A549 (cell line): ENCODE data around the gene CDA. TPM values are rescaled to one million over a fixed set of nuclear protein-coding genes. Genes with fewer than 3 reads are reported as not detected.
A peak's percentile ranks its signal among the peaks of the same experiment; 100 is the strongest.

Experiments used
- ATAC-seq, 2 experiments: fragments of 200-7000 bp in 1 of 2; fragments of >200 bp in 1 of 2; cut with Nextera tagmentation in 1 of 2; cut with Tn5 transposase in 1 of 2; 3 replicates each; pipeline versions ENCODE4 v1.8.0 to v1.9.1; 2018 to 2020; ENCODE audit warnings: mild to moderate bottlenecking in 1 of 2, moderate library complexity in 1 of 2
- CTCF ChIA-PET: fragments of 300-600 bp; sonication (Branson Sonifier 250); formaldehyde crosslinking; extraction: SDS; loops from one replicate; lab custom pipeline; 2021; ENCODE audit warnings: antibody characterized with exemption, inconsistent platforms; lab: Yijun Ruan, JAX
- POLR2A ChIA-PET: fragments of 350-600 bp; formaldehyde crosslinking; extraction: SDS; loops from one replicate; lab custom pipeline; 2021; ENCODE audit warnings: antibody characterized with exemption, inconsistent platforms; lab: Yijun Ruan, JAX
- DNase-seq, 2 experiments: peaks; one replicate each; pipeline versions ENCODE4 v3.0.0 to v3.0.0-alpha.2; 2011 to 2016; ENCODE audit warnings: low read depth in 1 of 2, low spot score in 1 of 2
- FAIRE-seq: peaks from 2 replicates; lab custom pipeline; 2011; peaks lifted over from hg19 to GRCh38; lab: Jason Lieb, UNC
- H3K27ac ChIP-seq, 2 experiments: fragments of >200 bp; sonication (Bioruptor Twin); formaldehyde crosslinking; 3 replicates each; pipeline ENCODE4 v1.5.1; 2016 to 2017
- H3K4me1 ChIP-seq: fragments of >200 bp; sonication (Bioruptor Twin); formaldehyde crosslinking; 3 replicates; pipeline ENCODE4 v1.6.1; 2016
- H3K4me2 ChIP-seq: fragments of >200 bp; sonication (Bioruptor Twin); formaldehyde crosslinking; 3 replicates; pipeline ENCODE4 v1.6.1; 2016
- H3K4me3 ChIP-seq: fragments of >200 bp; sonication (Bioruptor Twin); formaldehyde crosslinking; 3 replicates; pipeline ENCODE4 v1.5.1; 2016
- H3K9me3 ChIP-seq: fragments of >200 bp; sonication (Bioruptor Twin); formaldehyde crosslinking; 3 replicates; pipeline ENCODE4 v1.6.1; 2016
- FOXS1 ChIP-seq: fragments of 250-450 bp; sonication (Bioruptor Pico); IDR thresholded peaks from 2 replicates; pipeline ENCODE4 v1.5.0; 2020; ENCODE audit warnings: mild to moderate bottlenecking, moderate library complexity
- HDAC2 ChIP-seq: fragments of 200-600 bp; sonication (generic); IDR thresholded peaks from 2 replicates; pipeline ENCODE4 v1.6.1; 2016
- HES2 ChIP-seq: fragments of >200 bp; sonication (Bioruptor Twin); formaldehyde crosslinking; IDR thresholded peaks from 2 replicates; pipeline ENCODE4 v1.6.1; 2016
- JUNB ChIP-seq: fragments of >200 bp; sonication (Bioruptor Twin); formaldehyde crosslinking; IDR thresholded peaks from 2 replicates; pipeline ENCODE4 v1.6.1; 2016
- KDM1A ChIP-seq: fragments of 200-600 bp; sonication (generic); IDR thresholded peaks from 2 replicates; pipeline ENCODE4 v1.6.1; 2016; ENCODE audit warnings: low read depth, mild to moderate bottlenecking
- MAZ ChIP-seq: fragments of 150-350 bp; IDR thresholded peaks from 2 replicates; pipeline ENCODE4 v1.6.1; 2014; ENCODE audit warnings: antibody characterized with exemption, low read depth, low read length, borderline replicate concordance
- MYC ChIP-seq: IDR thresholded peaks from 2 replicates; pipeline ENCODE4 v1.6.1; 2012; ENCODE audit warnings: mild to moderate bottlenecking, inconsistent platforms, low read length, improper control_type of control experiment, borderline replicate concordance
- PHF8 ChIP-seq: fragments of 200-600 bp; sonication (generic); IDR thresholded peaks from 2 replicates; pipeline ENCODE4 v1.6.1; 2016; ENCODE audit warnings: low read depth, mild to moderate bottlenecking, antibody characterized with exemption, moderate library complexity, borderline replicate concordance
- POLR2A ChIP-seq: IDR thresholded peaks from 2 replicates; pipeline ENCODE4 v1.6.1; 2012; ENCODE audit warnings: mild to moderate bottlenecking, low read length
- RAD21 ChIP-seq, 2 experiments: fragments of >200 bp in 1 of 2; sonication (Bioruptor Twin) in 1 of 2; formaldehyde crosslinking in 1 of 2; IDR thresholded peaks in 1 of 2; conservative IDR thresholded peaks in 1 of 2; 2 replicates in 1 of 2; 3 replicates in 1 of 2; pipeline ENCODE4 v1.6.1; 2012 to 2018; ENCODE audit warnings: inconsistent platforms in 1 of 2
- RCOR1 ChIP-seq: fragments of 150-350 bp; IDR thresholded peaks from 2 replicates; pipeline ENCODE4 v1.6.1; 2014; ENCODE audit warnings: antibody characterized with exemption, low read length, low read depth
- RFX5 ChIP-seq: fragments of 450-650 bp; IDR thresholded peaks from 2 replicates; pipeline ENCODE4 v1.7.1; 2014; ENCODE audit warnings: antibody characterized with exemption, mild to moderate bottlenecking, moderate library complexity
- RNF2 ChIP-seq: fragments of 200-600 bp; sonication (generic); IDR thresholded peaks from 2 replicates; pipeline ENCODE4 v1.6.1; 2016; ENCODE audit warnings: low read depth, mild to moderate bottlenecking, antibody characterized with exemption, moderate library complexity, borderline replicate concordance
- SMC3 ChIP-seq: fragments of >200 bp; sonication (Bioruptor Twin); formaldehyde crosslinking; IDR thresholded peaks from 3 replicates; pipeline ENCODE4 v1.6.1; 2018; ENCODE audit warnings: inconsistent platforms
- SREBF2 ChIP-seq: fragments of 450-650 bp; IDR thresholded peaks from 2 replicates; pipeline ENCODE4 v1.6.1; 2014; ENCODE audit warnings: mild to moderate bottlenecking, moderate library complexity
- ZC3H11A ChIP-seq: fragments of 450-650 bp; IDR thresholded peaks from 2 replicates; pipeline ENCODE4 v1.6.1; 2014; ENCODE audit warnings: antibody characterized with exemption, mild to moderate bottlenecking
- WGBS: methylation state at CpG from one replicate; pipeline ENCODE4 v1.1.6; 2017; ENCODE audit errors: missing lambda C conversion rate; 5-methylcytosine and 5-hydroxymethylcytosine counted together
- polyA plus RNA-seq, 4 experiments: library from polyadenylated mRNA; depleted of rRNA in 3 of 4; stranded (reverse); fragments of >200 nt; fragmentation: RNase III in 1 of 4; extraction: RNeasy Plus Mini Kit Qiagen cat#74134 plus additional on column Dnase treatment in 1 of 4; gene quantifications; 2 replicates in 3 of 4; 3 replicates in 1 of 4; pipeline ENCODE4 v1.2.3, GENCODE V29; 2011 to 2017
- TF ChIP-seq, protein P1 (sequence below): fragments of >200 bp; sonication (Bioruptor Twin); formaldehyde crosslinking; IDR thresholded peaks from 3 replicates; pipeline ENCODE4 v1.5.1; 2016
- TF ChIP-seq, protein P2 (sequence below): fragments of 250-450 bp; sonication (Bioruptor Pico); IDR thresholded peaks from 2 replicates; pipeline ENCODE4 v1.5.0; 2021; ENCODE audit warnings: mild to moderate bottlenecking, moderate library complexity, borderline replicate concordance
- TF ChIP-seq, protein P3 (sequence below): IDR thresholded peaks from 2 replicates; pipeline ENCODE4 v1.6.1; 2012; ENCODE audit warnings: low read depth, borderline replicate concordance
- TF ChIP-seq, protein P4 (sequence below): IDR thresholded peaks from 2 replicates; pipeline ENCODE4 v1.6.1; 2012

CDA gene
- polyA plus RNA-seq, 2 of the 4 experiments (the other 2 are of a cell fraction), result 11.2 to 44.6 TPM

- CTCF ChIA-PET, result interaction anchor here (0.8 to 8.6 kb wide), 16 partner anchors 8 to 146 kb away, joined by 3 to 101 read pairs (median 4); no protein-coding TSS in a partner anchor
- H3K4me3 ChIP-seq, result no peak overlapping the region
- H3K27ac ChIP-seq, result no peak overlapping the region
- peak; percentile 86 to 88 for TF ChIP-seq RAD21 (conservative IDR thresholded peaks at IDR 0.05 in 1 of 2, IDR thresholded peaks at IDR 0.05 in 1 of 2)
- no peak for TF ChIP-seq PHF8
- TF ChIP-seq, protein P1, sequence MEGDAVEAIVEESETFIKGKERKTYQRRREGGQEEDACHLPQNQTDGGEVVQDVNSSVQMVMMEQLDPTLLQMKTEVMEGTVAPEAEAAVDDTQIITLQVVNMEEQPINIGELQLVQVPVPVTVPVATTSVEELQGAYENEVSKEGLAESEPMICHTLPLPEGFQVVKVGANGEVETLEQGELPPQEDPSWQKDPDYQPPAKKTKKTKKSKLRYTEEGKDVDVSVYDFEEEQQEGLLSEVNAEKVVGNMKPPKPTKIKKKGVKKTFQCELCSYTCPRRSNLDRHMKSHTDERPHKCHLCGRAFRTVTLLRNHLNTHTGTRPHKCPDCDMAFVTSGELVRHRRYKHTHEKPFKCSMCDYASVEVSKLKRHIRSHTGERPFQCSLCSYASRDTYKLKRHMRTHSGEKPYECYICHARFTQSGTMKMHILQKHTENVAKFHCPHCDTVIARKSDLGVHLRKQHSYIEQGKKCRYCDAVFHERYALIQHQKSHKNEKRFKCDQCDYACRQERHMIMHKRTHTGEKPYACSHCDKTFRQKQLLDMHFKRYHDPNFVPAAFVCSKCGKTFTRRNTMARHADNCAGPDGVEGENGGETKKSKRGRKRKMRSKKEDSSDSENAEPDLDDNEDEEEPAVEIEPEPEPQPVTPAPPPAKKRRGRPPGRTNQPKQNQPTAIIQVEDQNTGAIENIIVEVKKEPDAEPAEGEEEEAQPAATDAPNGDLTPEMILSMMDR, result peak; percentile 83
- peak; percentile 86 for TF ChIP-seq SMC3
- TF ChIP-seq, all 56 proteins: peak for 3
- WGBS, result 14% methylated on average over 6 of the region's 6 CpGs
- Histone ChIP-seq H3K9me3 (no peaks in the 10 kb centered on the region), H3K4me1 (peaks cover 3% of the 10 kb centered on the region; the same call in 1 of the 3 replicates), H3K4me2 (no peak overlapping the region)
- no peak for FAIRE-seq
- POLR2A ChIA-PET, result no interaction called here
- DNase-seq, result peak; percentile 45 to 54
- ATAC-seq, result peak; percentile 83 to 85; a peak in 5 of 6 replicates
Measured at GRCh38 chr1:20640183-20640597, 51.3 kb downstream of the CDA start.

DNA sequence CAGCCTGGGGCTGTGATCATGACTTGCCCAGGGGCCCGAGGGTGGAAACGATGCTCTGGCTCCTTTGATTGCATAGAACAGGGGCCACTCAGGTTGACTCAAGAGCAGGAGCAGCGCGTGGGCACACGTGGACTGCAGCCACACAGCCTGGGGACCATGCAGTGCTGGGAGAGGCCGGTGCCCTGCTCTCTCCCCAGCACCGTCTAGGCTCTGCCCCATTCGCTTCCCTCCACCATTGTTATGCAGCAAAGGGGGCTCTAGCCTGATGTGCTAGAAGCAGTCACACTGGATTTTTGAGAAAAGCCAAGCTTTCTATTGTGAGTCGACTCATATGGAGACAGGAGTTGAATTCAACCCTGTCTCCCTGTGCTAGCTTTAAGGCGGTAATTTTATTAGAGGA, 53.1 kb downstream of the CDA start:
- CTCF ChIA-PET, result interaction anchor here (0.6 to 8.6 kb wide), 12 partner anchors 8 to 553 kb away, joined by 3 to 101 read pairs (median 5); partner anchors contain the start of gene CDA
- TF ChIP-seq SMC3 (no peak), RFX5 (no peak), MAZ (no peak), HES2 (no peak), RNF2 (no peak), JUNB (no peak), RCOR1 (no peak), ZC3H11A (no peak), MYC (no peak)
- TF ChIP-seq, protein P1, result no peak
- Histone ChIP-seq H3K4me2 (no peak overlapping the region), H3K27ac (no peak overlapping the region), H3K4me3 (no peak overlapping the region), H3K9me3 (no peaks in the 10 kb centered on the region), H3K4me1 (no peaks in the 10 kb centered on the region)
- no peak for FAIRE-seq
- DNase-seq, result no peak
- 77% methylated on average over 4 of the region's 10 CpGs for WGBS
- POLR2A ChIA-PET, result no interaction called here
- ATAC-seq, result no peak

DNA sequence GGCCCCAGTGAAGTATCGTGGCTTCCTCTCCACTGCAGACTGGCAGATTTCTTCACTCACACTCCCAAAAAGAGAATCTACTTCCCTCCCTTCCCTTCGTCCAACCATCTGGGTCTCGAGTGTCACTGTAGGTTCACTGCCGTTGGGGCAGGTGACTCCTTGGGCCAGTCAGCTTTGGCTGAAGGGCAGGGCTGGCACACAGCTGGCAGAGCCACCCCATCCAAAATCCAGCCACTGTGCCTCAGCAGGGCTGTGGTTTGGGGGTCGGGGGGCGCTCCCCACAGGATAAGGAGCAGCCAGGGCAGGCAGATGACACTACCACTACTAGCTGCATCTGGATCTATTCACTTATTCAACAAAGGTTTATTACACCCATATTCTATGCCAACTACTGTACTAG, 54.2 kb downstream of the CDA start:
- no peaks in the 10 kb centered on the region for H3K4me1 ChIP-seq
- FAIRE-seq, result no peak
- no peaks in the 10 kb centered on the region for H3K9me3 ChIP-seq
- no peak overlapping the region for H3K27ac ChIP-seq
- DNase-seq, result no peak
- H3K4me2 ChIP-seq, result no peak overlapping the region
- TF ChIP-seq SMC3, result no peak
- TF ChIP-seq, protein P2, sequence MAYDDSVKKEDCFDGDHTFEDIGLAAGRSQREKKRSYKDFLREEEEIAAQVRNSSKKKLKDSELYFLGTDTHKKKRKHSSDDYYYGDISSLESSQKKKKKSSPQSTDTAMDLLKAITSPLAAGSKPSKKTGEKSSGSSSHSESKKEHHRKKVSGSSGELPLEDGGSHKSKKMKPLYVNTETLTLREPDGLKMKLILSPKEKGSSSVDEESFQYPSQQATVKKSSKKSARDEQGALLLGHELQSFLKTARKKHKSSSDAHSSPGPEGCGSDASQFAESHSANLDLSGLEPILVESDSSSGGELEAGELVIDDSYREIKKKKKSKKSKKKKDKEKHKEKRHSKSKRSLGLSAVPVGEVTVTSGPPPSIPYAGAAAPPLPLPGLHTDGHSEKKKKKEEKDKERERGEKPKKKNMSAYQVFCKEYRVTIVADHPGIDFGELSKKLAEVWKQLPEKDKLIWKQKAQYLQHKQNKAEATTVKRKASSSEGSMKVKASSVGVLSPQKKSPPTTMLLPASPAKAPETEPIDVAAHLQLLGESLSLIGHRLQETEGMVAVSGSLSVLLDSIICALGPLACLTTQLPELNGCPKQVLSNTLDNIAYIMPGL (CRISPR knock-in tag), result no peak
- TF ChIP-seq, protein P3, sequence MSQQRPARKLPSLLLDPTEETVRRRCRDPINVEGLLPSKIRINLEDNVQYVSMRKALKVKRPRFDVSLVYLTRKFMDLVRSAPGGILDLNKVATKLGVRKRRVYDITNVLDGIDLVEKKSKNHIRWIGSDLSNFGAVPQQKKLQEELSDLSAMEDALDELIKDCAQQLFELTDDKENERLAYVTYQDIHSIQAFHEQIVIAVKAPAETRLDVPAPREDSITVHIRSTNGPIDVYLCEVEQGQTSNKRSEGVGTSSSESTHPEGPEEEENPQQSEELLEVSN, result no peak
- no peak for TF ChIP-seq FOXS1 (CRISPR knock-in tag)
- TF ChIP-seq HDAC2, result no peak
- TF ChIP-seq, protein P4, sequence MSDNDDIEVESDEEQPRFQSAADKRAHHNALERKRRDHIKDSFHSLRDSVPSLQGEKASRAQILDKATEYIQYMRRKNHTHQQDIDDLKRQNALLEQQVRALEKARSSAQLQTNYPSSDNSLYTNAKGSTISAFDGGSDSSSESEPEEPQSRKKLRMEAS, result no peak
- TF ChIP-seq KDM1A, result no peak
- no peak for TF ChIP-seq POLR2A
- no peak for TF ChIP-seq SREBF2
- TF ChIP-seq JUNB, result no peak
- 70% methylated on average over 4 of the region's 6 CpGs for WGBS
- CTCF ChIA-PET, result interaction anchor here (0.6 to 8.6 kb wide), 5 partner anchors 9 to 598 kb away, joined by 3 to 101 read pairs (median 6); no protein-coding TSS in a partner anchor
- H3K4me3 ChIP-seq, result no peak overlapping the region
- no peak for ATAC-seq
- POLR2A ChIA-PET, result no interaction called here
